A549 (cell line): ENCODE measurements around the gene ITGA8. TPM values are rescaled to one million over a fixed set of nuclear protein-coding genes. Genes with fewer than 3 reads are reported as not detected.
"Not testable (repeated sequence)": the region's sequence is repeated elsewhere in the genome, so short reads cannot be mapped to it uniquely, and the experiment has no call there.

ENCODE experiments used
- ATAC-seq, 2 experiments: fragments of 200-7000 bp in 1 of 2; fragments of >200 bp in 1 of 2; cut with Nextera tagmentation in 1 of 2; cut with Tn5 transposase in 1 of 2; 3 replicates each; pipeline versions ENCODE4 v1.8.0 to v1.9.1; 2018 to 2020; ENCODE audit warnings: mild to moderate bottlenecking in 1 of 2, moderate library complexity in 1 of 2
- CTCF ChIA-PET: fragments of 300-600 bp; sonication (Branson Sonifier 250); formaldehyde crosslinking; extraction: SDS; loops from one replicate; lab custom pipeline; 2021; ENCODE audit warnings: antibody characterized with exemption, inconsistent platforms; lab: Yijun Ruan, JAX
- POLR2A ChIA-PET: fragments of 350-600 bp; formaldehyde crosslinking; extraction: SDS; loops from one replicate; lab custom pipeline; 2021; ENCODE audit warnings: antibody characterized with exemption, inconsistent platforms; lab: Yijun Ruan, JAX
- DNase-seq, 2 experiments: peaks; one replicate each; pipeline versions ENCODE4 v3.0.0 to v3.0.0-alpha.2; 2011 to 2016; ENCODE audit warnings: low read depth in 1 of 2, low spot score in 1 of 2
- FAIRE-seq: peaks from 2 replicates; lab custom pipeline; 2011; peaks lifted over from hg19 to GRCh38; lab: Jason Lieb, UNC
- H3K27ac ChIP-seq, 2 experiments: fragments of >200 bp; sonication (Bioruptor Twin); formaldehyde crosslinking; 3 replicates each; pipeline ENCODE4 v1.5.1; 2016 to 2017
- H3K4me1 ChIP-seq: fragments of >200 bp; sonication (Bioruptor Twin); formaldehyde crosslinking; 3 replicates; pipeline ENCODE4 v1.6.1; 2016
- H3K4me2 ChIP-seq: fragments of >200 bp; sonication (Bioruptor Twin); formaldehyde crosslinking; 3 replicates; pipeline ENCODE4 v1.6.1; 2016
- H3K4me3 ChIP-seq: fragments of >200 bp; sonication (Bioruptor Twin); formaldehyde crosslinking; 3 replicates; pipeline ENCODE4 v1.5.1; 2016
- H3K9me3 ChIP-seq: fragments of >200 bp; sonication (Bioruptor Twin); formaldehyde crosslinking; 3 replicates; pipeline ENCODE4 v1.6.1; 2016
- CHD2 ChIP-seq: fragments of 150-350 bp; IDR thresholded peaks from 2 replicates; pipeline ENCODE4 v1.6.1; 2014; ENCODE audit warnings: low read length; ENCODE audit not compliant: partially characterized antibody
- EP300 ChIP-seq, 2 experiments: fragments of >200 bp; sonication (Bioruptor Twin); formaldehyde crosslinking; IDR thresholded peaks; 2 replicates in 1 of 2; 3 replicates in 1 of 2; pipeline ENCODE4 v1.6.1; 2016 to 2017
- FOXS1 ChIP-seq: fragments of 250-450 bp; sonication (Bioruptor Pico); IDR thresholded peaks from 2 replicates; pipeline ENCODE4 v1.5.0; 2020; ENCODE audit warnings: mild to moderate bottlenecking, moderate library complexity
- HEYL ChIP-seq: fragments of 250-450 bp; sonication (Bioruptor Pico); IDR thresholded peaks from 2 replicates; pipeline ENCODE4 v1.8.0; 2021; ENCODE audit warnings: mild to moderate bottlenecking, moderate library complexity
- HOXB13 ChIP-seq: fragments of 250-450 bp; sonication (Bioruptor Pico); IDR thresholded peaks from 2 replicates; pipeline ENCODE4 v1.5.0; 2020; ENCODE audit warnings: low read depth, mild to moderate bottlenecking, moderate library complexity
- HOXB5 ChIP-seq: fragments of 250-450 bp; sonication (Bioruptor Pico); IDR thresholded peaks from 2 replicates; pipeline ENCODE4 v1.5.0; 2020; ENCODE audit warnings: mild to moderate bottlenecking, moderate library complexity
- JUN ChIP-seq, 2 experiments: fragments of >200 bp; sonication (Bioruptor Twin); formaldehyde crosslinking; IDR thresholded peaks; 2 replicates in 1 of 2; 3 replicates in 1 of 2; pipeline ENCODE4 v1.6.1; 2016 to 2017
- KDM5A ChIP-seq: fragments of 200-600 bp; sonication (generic); IDR thresholded peaks from 2 replicates; pipeline ENCODE4 v1.6.1; 2016; ENCODE audit warnings: antibody characterized with exemption, mild to moderate bottlenecking
- MYC ChIP-seq: IDR thresholded peaks from 2 replicates; pipeline ENCODE4 v1.6.1; 2012; ENCODE audit warnings: mild to moderate bottlenecking, inconsistent platforms, low read length, improper control_type of control experiment, borderline replicate concordance
- NPAS2 ChIP-seq: fragments of 250-450 bp; sonication (Bioruptor Pico); IDR thresholded peaks from 2 replicates; pipeline ENCODE4 v1.8.0; 2022; ENCODE audit warnings: mild to moderate bottlenecking, moderate library complexity, borderline replicate concordance
- PHF8 ChIP-seq: fragments of 200-600 bp; sonication (generic); IDR thresholded peaks from 2 replicates; pipeline ENCODE4 v1.6.1; 2016; ENCODE audit warnings: low read depth, mild to moderate bottlenecking, antibody characterized with exemption, moderate library complexity, borderline replicate concordance
- POLR2AphosphoS2 ChIP-seq: conservative IDR thresholded peaks from 2 replicates; pipeline ENCODE4 v1.6.1; 2012; ENCODE audit warnings: low read length, improper control_type of control experiment, inconsistent platforms
- RAD21 ChIP-seq, 2 experiments: fragments of >200 bp in 1 of 2; sonication (Bioruptor Twin) in 1 of 2; formaldehyde crosslinking in 1 of 2; IDR thresholded peaks in 1 of 2; conservative IDR thresholded peaks in 1 of 2; 2 replicates in 1 of 2; 3 replicates in 1 of 2; pipeline ENCODE4 v1.6.1; 2012 to 2018; ENCODE audit warnings: inconsistent platforms in 1 of 2
- RCOR1 ChIP-seq: fragments of 150-350 bp; IDR thresholded peaks from 2 replicates; pipeline ENCODE4 v1.6.1; 2014; ENCODE audit warnings: antibody characterized with exemption, low read length, low read depth
- SMC3 ChIP-seq: fragments of >200 bp; sonication (Bioruptor Twin); formaldehyde crosslinking; IDR thresholded peaks from 3 replicates; pipeline ENCODE4 v1.6.1; 2018; ENCODE audit warnings: inconsistent platforms
- TP53 ChIP-seq: fragments of 250-450 bp; sonication (Bioruptor Pico); IDR thresholded peaks from 2 replicates; pipeline ENCODE4 v1.5.0; 2021; ENCODE audit warnings: mild to moderate bottlenecking, moderate library complexity
- ZSCAN20 ChIP-seq: fragments of 250-450 bp; sonication (Bioruptor Pico); IDR thresholded peaks from 2 replicates; pipeline ENCODE4 v1.8.0; 2022; ENCODE audit warnings: mild to moderate bottlenecking, moderate library complexity
- WGBS: methylation state at CpG from one replicate; pipeline ENCODE4 v1.1.6; 2017; ENCODE audit errors: missing lambda C conversion rate; 5-methylcytosine and 5-hydroxymethylcytosine counted together
- polyA plus RNA-seq, 4 experiments: library from polyadenylated mRNA; depleted of rRNA in 3 of 4; stranded (reverse); fragments of >200 nt; fragmentation: RNase III in 1 of 4; extraction: RNeasy Plus Mini Kit Qiagen cat#74134 plus additional on column Dnase treatment in 1 of 4; gene quantifications; 2 replicates in 3 of 4; 3 replicates in 1 of 4; pipeline ENCODE4 v1.2.3, GENCODE V29; 2011 to 2017
- TF ChIP-seq, protein P1 (sequence below): fragments of >200 bp; sonication (Bioruptor Twin); formaldehyde crosslinking; IDR thresholded peaks from 3 replicates; pipeline ENCODE4 v1.6.1; 2016
- TF ChIP-seq, protein P2 (sequence below): fragments of 150-350 bp; IDR thresholded peaks from 2 replicates; pipeline ENCODE4 v1.6.1; 2014; ENCODE audit warnings: low read depth, mild to moderate bottlenecking, low read length
- TF ChIP-seq, protein P3 (sequence below): IDR thresholded peaks from 2 replicates; pipeline ENCODE4 v1.6.1; 2012; ENCODE audit warnings: low read depth, borderline replicate concordance
- TF ChIP-seq, protein P4 (sequence below): IDR thresholded peaks from 2 replicates; pipeline ENCODE4 v1.6.1; 2012
- TF ChIP-seq, protein P5 (sequence below): fragments of >200 bp; sonication (Bioruptor Twin); formaldehyde crosslinking; IDR thresholded peaks from 2 replicates; pipeline ENCODE4 v1.6.1; 2016

Gene ITGA8
- polyA plus RNA-seq, 2 of the 4 experiments (the other 2 are of a cell fraction): 0.12 TPM; not detected in 1

DNA sequence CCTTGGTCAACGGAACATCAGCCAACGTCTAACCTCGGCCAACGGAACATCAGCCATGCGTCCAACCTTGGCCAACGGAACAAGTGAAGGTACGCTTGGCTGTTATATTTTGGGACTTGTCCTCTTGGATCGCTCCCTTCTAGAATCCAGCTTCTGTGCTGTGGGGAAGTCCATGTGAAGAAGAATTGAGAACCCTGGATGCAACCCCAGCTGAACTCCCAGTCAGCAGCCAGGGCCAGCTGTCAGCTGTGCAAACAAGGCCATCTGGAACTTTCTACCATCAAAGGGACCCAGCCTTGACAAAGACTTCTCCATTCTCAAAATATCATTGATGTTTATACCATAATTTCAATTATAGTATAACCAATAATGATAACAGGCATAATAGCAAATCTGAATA, 43.3 kb upstream of the ITGA8 start:
- Histone ChIP-seq H3K27ac (no peak overlapping the region), H3K9me3 (no peaks in the 10 kb centered on the region), H3K4me2 (no peak overlapping the region), H3K4me3 (no peak overlapping the region), H3K4me1 (no peaks in the 10 kb centered on the region)
- no peak for FAIRE-seq
- no peak for DNase-seq
- ATAC-seq: no peak
- TF ChIP-seq POLR2AphosphoS2 (no peak), HOXB5 (no peak), MYC (no peak), HOXB13 (CRISPR knock-in tag) (no peak), HEYL (CRISPR knock-in tag) (no peak), JUN (IDR thresholded peaks at IDR 0.05) (no peak), FOXS1 (no peak)
- ChIA-PET POLR2A (no interaction called here), CTCF (interaction anchor here (1.2 kb wide), 1 partner anchor 9 kb away, joined by 3 read pairs; no protein-coding TSS in a partner anchor)
- WGBS: 71% methylated on average over 8 of the region's 8 CpGs

DNA sequence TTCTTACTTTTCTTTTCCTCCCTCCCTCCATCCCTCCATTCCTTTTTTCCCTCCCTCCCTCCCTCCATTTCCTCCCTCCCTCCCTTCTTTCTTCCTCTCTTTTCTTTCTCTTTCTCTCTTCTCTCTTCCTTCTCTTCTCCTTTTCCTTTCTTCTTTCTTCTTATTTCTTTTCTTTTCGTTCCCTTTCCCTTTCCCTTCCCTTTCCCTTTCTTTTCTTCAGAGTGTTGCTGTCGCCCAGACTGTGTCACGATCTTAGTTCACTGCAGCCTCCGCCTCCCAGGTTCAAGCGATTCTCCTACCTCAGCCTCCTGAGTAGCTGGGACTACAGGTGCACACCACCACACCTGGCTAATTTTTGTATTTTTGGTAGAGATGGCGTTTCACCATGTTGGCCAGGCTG, 42.5 kb upstream of the ITGA8 start:
- POLR2A ChIA-PET, H3K27ac ChIP-seq, H3K4me2 ChIP-seq, H3K4me1 ChIP-seq, ATAC-seq, H3K9me3 ChIP-seq, DNase-seq, FAIRE-seq, H3K4me3 ChIP-seq, CTCF ChIA-PET: not testable (repeated sequence)
- 40% methylated on average over 5 of the region's 6 CpGs for WGBS

DNA sequence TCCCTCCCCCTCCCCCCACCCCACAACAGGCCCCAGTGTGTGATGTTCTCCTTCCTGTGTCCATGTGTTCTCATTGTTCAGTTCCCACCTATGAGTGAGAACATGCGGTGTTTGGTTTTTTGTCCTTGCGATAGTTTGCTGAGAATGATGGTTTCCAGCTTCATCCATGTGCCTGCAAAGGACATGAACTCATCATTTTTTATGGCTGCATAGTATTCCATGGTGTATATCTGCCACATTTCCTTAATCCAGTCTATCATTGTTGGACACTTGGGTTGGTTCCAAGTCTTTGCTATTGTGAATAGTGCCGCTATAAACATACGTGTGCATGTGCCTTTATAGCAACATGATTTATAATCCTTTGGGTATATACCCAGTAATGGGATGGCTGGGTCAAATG, 41.5 kb upstream of the ITGA8 start:
- POLR2A ChIA-PET, FAIRE-seq, H3K4me2 ChIP-seq, CTCF ChIA-PET, ATAC-seq, DNase-seq, H3K4me1 ChIP-seq, H3K27ac ChIP-seq, H3K4me3 ChIP-seq, H3K9me3 ChIP-seq: not testable (repeated sequence)
- 79% methylated on average over 4 of the region's 4 CpGs for WGBS

DNA sequence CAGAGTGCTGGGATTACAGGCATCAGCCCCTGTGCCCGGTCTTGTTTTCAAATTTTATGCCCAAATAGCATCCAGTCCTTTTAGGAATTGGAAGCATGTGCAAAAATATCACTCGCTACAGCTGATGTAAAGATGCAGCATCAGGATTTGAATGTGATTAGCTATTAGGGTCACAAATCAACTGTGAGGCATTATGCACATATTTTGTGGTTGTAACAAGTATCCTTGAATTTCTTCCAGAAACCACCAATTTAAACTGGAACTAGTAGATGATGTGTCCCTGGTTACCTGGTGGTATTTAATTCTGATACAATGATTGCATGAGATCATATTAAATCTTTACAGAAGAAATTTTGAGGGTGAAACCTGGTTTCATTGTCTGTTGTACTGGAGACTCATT, 41.0 kb upstream of the ITGA8 start:
- DNase-seq (no peak), ATAC-seq (no peak), FAIRE-seq (no peak)
- Histone ChIP-seq H3K4me2 (no peak overlapping the region), H3K4me1 (no peaks in the 10 kb centered on the region), H3K27ac (no peak overlapping the region), H3K4me3 (no peak overlapping the region), H3K9me3 (no peaks in the 10 kb centered on the region)
- ChIA-PET POLR2A (no interaction called here), CTCF (no interaction called here)
- TF ChIP-seq EP300 (IDR thresholded peaks at IDR 0.05) (no peak), SMC3 (no peak), NPAS2 (CRISPR knock-in tag) (no peak), CHD2 (no peak)
- TF ChIP-seq, protein P1, sequence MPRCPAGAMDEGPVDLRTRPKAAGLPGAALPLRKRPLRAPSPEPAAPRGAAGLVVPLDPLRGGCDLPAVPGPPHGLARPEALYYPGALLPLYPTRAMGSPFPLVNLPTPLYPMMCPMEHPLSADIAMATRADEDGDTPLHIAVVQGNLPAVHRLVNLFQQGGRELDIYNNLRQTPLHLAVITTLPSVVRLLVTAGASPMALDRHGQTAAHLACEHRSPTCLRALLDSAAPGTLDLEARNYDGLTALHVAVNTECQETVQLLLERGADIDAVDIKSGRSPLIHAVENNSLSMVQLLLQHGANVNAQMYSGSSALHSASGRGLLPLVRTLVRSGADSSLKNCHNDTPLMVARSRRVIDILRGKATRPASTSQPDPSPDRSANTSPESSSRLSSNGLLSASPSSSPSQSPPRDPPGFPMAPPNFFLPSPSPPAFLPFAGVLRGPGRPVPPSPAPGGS: no peak
- TF ChIP-seq, protein P2, sequence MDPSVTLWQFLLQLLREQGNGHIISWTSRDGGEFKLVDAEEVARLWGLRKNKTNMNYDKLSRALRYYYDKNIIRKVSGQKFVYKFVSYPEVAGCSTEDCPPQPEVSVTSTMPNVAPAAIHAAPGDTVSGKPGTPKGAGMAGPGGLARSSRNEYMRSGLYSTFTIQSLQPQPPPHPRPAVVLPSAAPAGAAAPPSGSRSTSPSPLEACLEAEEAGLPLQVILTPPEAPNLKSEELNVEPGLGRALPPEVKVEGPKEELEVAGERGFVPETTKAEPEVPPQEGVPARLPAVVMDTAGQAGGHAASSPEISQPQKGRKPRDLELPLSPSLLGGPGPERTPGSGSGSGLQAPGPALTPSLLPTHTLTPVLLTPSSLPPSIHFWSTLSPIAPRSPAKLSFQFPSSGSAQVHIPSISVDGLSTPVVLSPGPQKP: no peak
- TF ChIP-seq, protein P3, sequence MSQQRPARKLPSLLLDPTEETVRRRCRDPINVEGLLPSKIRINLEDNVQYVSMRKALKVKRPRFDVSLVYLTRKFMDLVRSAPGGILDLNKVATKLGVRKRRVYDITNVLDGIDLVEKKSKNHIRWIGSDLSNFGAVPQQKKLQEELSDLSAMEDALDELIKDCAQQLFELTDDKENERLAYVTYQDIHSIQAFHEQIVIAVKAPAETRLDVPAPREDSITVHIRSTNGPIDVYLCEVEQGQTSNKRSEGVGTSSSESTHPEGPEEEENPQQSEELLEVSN: no peak
- 55% methylated on average over 2 of the region's 2 CpGs for WGBS

DNA sequence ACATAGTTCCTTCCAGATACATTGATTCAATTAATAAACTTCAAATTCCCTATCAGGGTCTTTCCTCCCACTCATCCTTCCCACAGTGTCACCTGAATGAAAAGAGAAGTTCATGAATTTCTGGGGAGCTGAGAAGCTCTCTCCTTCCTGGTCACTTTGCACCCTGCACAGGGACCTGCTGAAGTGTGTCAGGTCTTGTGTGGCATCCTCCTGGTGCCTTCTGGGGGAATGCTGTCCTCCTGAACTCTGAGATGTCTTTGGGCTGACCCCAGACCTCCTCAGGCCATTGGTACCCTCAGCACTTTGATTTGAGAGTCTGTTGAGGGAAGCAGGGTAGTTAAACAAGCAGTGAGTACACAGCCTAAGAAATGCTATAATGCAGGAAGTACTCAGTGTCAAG, 39.5 kb upstream of the ITGA8 start:
- H3K4me2 ChIP-seq: no peak overlapping the region
- FAIRE-seq: no peak
- CTCF ChIA-PET: no interaction called here
- TF ChIP-seq, protein P4, sequence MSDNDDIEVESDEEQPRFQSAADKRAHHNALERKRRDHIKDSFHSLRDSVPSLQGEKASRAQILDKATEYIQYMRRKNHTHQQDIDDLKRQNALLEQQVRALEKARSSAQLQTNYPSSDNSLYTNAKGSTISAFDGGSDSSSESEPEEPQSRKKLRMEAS: no peak
- TF ChIP-seq NPAS2 (CRISPR knock-in tag): no peak
- TF ChIP-seq TP53 (CRISPR knock-in tag): no peak
- TF ChIP-seq KDM5A: no peak
- TF ChIP-seq, protein P5, sequence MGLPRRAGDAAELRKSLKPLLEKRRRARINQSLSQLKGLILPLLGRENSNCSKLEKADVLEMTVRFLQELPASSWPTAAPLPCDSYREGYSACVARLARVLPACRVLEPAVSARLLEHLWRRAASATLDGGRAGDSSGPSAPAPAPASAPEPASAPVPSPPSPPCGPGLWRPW: no peak
- TF ChIP-seq, protein P2: no peak
- TF ChIP-seq JUN (IDR thresholded peaks at IDR 0.05): no peak
- no peak for TF ChIP-seq ZSCAN20 (CRISPR knock-in tag)
- no peak for TF ChIP-seq MYC
- no peak for TF ChIP-seq RCOR1
- TF ChIP-seq RAD21 (conservative IDR thresholded peaks at IDR 0.05 in 1 of 2, IDR thresholded peaks at IDR 0.05 in 1 of 2): no peak
- no peak for TF ChIP-seq PHF8

More for the DNA sequence above, 39.5 kb upstream of the ITGA8 start:
- Histone ChIP-seq H3K9me3 (no peaks in the 10 kb centered on the region), H3K4me3 (no peak overlapping the region), H3K27ac (no peak overlapping the region), H3K4me1 (no peaks in the 10 kb centered on the region)
- POLR2A ChIA-PET: no interaction called here
- DNase-seq (no peak), ATAC-seq (no peak; a peak in 1 of 6 replicates)
